Natural killer cell (primary cell): Measurements from ENCODE around the gene DPH2. TPM values are rescaled to one million over a fixed set of nuclear protein-coding genes. Genes with fewer than 3 reads are reported as not detected.

Source experiments
- ATAC-seq, 3 donors: fragments of 150-1000 bp in 2 of 3; fragments of 200-7000 bp in 1 of 3; cut with Tn5 transposase; 1 replicate in 1 of 3; 2 replicates in 2 of 3; pipeline ENCODE4 v1.10.0; 2021; ENCODE audit warnings: mild to moderate bottlenecking in 2 of 3, moderate library complexity in 2 of 3
- DNase-seq, 2 donors: peaks; one replicate each; pipeline versions ENCODE4 v3.0.0 to v3.0.0-alpha.2; 2013 to 2021; ENCODE audit warnings: mixed read lengths in 1 of 2
- H3K27ac ChIP-seq: one replicate; pipeline ENCODE4 v1.5.1; 2013; ENCODE audit warnings: mild to moderate bottlenecking, low read length
- H3K27me3 ChIP-seq: one replicate; pipeline ENCODE4 v1.6.1; 2013; ENCODE audit warnings: low read length; ENCODE audit not compliant: control insufficient read depth, insufficient read depth
- H3K36me3 ChIP-seq: one replicate; pipeline ENCODE4 v1.6.1; 2013; ENCODE audit warnings: low read length; ENCODE audit not compliant: control insufficient read depth, insufficient read depth
- H3K4me1 ChIP-seq: one replicate; pipeline ENCODE4 v1.6.1; 2013; ENCODE audit warnings: low read length; ENCODE audit not compliant: control insufficient read depth, insufficient read depth
- H3K4me3 ChIP-seq: one replicate; pipeline ENCODE4 v1.5.1; 2013; ENCODE audit warnings: low read length
- H3K9me3 ChIP-seq: one replicate; pipeline ENCODE4 v1.6.1; 2013; ENCODE audit warnings: low read length; ENCODE audit not compliant: control insufficient read depth, insufficient read depth
- H3K27ac Mint-ChIP-seq, 2 donors: one replicate each; pipeline ENCODE4 v1.8.0; 2022; ENCODE audit warnings: mild to moderate bottlenecking in 2 of 2, mixed read lengths in 2 of 2, moderate library complexity in 1 of 2
- H3K27me3 Mint-ChIP-seq, 2 donors: one replicate each; pipeline ENCODE4 v1.8.0; 2022; ENCODE audit warnings: low read depth in 2 of 2, mixed read lengths in 2 of 2
- H3K36me3 Mint-ChIP-seq: one replicate; pipeline ENCODE4 v1.8.0; 2022; ENCODE audit warnings: mixed read lengths
- H3K4me1 Mint-ChIP-seq, 2 donors: one replicate each; pipeline ENCODE4 v1.8.0; 2022; ENCODE audit warnings: mixed read lengths in 2 of 2
- H3K4me3 Mint-ChIP-seq: one replicate; pipeline ENCODE4 v1.8.0; 2022; ENCODE audit warnings: mild to moderate bottlenecking, moderate library complexity, mixed read lengths
- H3K9me3 Mint-ChIP-seq, 2 donors: one replicate each; pipeline ENCODE4 v1.8.0; 2022; ENCODE audit warnings: mixed read lengths in 2 of 2
- WGBS: methylation state at CpG from one replicate; pipeline ENCODE4 v1.1.7; 2013; ENCODE audit warnings: missing lambda C conversion rate; ENCODE audit not compliant: insufficient coverage; 5-methylcytosine and 5-hydroxymethylcytosine counted together
- intact Hi-C: fragments of 100-400 bp; cut with micrococcal nuclease; formaldehyde crosslinking; loops from one replicate; pipeline ENCODE4 v1.14.2; 2022
- total RNA-seq, 4 donors: library from RNA; stranded (reverse); fragments of 120-200 nt in 1 of 4; gene quantifications; one replicate each; pipeline versions ENCODE4 v1.2.3 to v1.2.4, GENCODE V29; 2013 to 2022
- TF ChIP-seq, protein P1 (sequence below): fragments of 200-600 bp; IDR thresholded peaks from one replicate; pipeline ENCODE4 v1.8.0; 2022; ENCODE audit warnings: antibody characterized with exemption

Gene DPH2
- total RNA-seq, 3 donors from 2014 or later (not counting 1 experiment from before 2014, with no cell fraction given) = 18.2 to 27.3 (median 18.8) TPM

DNA sequence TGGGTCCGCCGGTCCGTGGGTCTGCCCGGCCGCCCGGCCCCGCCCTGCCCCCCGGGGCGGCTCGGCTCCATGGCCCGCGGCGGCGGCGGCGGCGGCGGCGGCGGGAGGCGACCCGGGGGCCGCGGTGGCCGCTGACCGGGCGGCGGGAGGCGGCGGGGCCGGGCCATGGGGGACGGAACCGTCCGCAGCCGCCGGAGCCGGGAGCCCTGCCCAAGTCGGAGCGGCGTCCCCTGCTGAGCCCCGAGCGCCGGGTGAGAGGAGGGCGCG lies 9.4 kb downstream of the DPH2 start:
- Mint-ChIP-seq H3K27me3 (no peaks in the 10 kb centered on the region), H3K27ac (no peak overlapping the region), H3K9me3 (no peaks in the 10 kb centered on the region), H3K4me1 (peaks cover 30 to 65% of the 10 kb centered on the region in 2 donors), H3K36me3 (peaks cover 9% of the 10 kb centered on the region), H3K4me3 (no peak overlapping the region)
- peaks cover 44% of the 10 kb centered on the region for H3K4me1 ChIP-seq
- TF ChIP-seq, protein P1, sequence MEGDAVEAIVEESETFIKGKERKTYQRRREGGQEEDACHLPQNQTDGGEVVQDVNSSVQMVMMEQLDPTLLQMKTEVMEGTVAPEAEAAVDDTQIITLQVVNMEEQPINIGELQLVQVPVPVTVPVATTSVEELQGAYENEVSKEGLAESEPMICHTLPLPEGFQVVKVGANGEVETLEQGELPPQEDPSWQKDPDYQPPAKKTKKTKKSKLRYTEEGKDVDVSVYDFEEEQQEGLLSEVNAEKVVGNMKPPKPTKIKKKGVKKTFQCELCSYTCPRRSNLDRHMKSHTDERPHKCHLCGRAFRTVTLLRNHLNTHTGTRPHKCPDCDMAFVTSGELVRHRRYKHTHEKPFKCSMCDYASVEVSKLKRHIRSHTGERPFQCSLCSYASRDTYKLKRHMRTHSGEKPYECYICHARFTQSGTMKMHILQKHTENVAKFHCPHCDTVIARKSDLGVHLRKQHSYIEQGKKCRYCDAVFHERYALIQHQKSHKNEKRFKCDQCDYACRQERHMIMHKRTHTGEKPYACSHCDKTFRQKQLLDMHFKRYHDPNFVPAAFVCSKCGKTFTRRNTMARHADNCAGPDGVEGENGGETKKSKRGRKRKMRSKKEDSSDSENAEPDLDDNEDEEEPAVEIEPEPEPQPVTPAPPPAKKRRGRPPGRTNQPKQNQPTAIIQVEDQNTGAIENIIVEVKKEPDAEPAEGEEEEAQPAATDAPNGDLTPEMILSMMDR = no peak
- DNase-seq = no peak
- WGBS = under 1% methylated on average over 45 of the region's 45 CpGs
- H3K9me3 ChIP-seq = no peaks in the 10 kb centered on the region
- no peak overlapping the region for H3K27ac ChIP-seq
- H3K36me3 ChIP-seq = peaks cover 18% of the 10 kb centered on the region
- ATAC-seq = no peak
- H3K4me3 ChIP-seq = no peak overlapping the region
- no peaks in the 10 kb centered on the region for H3K27me3 ChIP-seq
- intact Hi-C loops = no loop called here

DNA sequence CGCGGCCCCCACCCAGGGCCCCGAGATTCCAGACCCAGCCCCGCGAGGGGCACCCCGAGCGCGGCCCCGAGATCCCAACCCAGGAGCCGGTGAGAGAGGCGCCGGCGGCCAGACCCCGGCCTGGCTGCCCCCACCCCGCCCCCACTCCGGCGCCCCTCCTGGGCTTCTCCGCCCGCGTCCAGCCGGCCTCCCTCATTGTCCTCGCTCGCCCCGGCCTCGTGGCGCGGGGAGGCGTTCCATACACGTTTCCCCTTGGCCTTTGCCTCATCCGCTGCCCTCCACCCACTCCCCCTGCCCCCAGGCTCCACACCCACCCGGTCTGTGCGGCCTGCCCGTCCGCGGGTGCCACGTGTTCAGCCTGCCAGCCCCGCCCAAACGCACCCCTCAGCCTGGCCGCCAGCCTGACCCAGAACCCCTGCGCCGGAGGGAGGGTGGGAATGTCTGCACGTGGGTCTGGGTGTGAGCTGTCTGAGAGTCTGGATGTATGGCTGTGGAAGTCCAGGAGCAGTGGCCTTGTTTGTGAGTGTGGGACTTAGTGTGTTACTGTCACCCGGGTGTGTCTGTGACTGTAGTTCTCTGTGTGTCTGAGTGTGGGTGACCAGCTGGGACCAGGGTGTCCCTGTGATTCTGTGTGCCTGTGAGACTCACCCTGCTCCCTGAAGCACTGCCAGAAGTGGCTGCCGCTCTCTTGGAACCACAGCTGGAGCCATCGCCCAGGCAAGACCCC lies 9.9 kb downstream of the DPH2 start:
- WGBS = 6% methylated on average over 45 of the region's 45 CpGs
- no peaks in the 10 kb centered on the region for H3K9me3 ChIP-seq
- peak overlapping the region; percentile 90 for H3K4me3 Mint-ChIP-seq
- H3K27ac Mint-ChIP-seq = peak overlapping the region in 1 of 2 donors; percentile 60
- H3K27ac ChIP-seq = no peak overlapping the region
- H3K4me1 Mint-ChIP-seq = peaks cover 26 to 60% of the 10 kb centered on the region in 2 donors
- no peaks in the 10 kb centered on the region for H3K9me3 Mint-ChIP-seq
- peaks cover 18% of the 10 kb centered on the region for H3K36me3 ChIP-seq
- peaks cover 9% of the 10 kb centered on the region for H3K36me3 Mint-ChIP-seq
- H3K27me3 Mint-ChIP-seq = no peaks in the 10 kb centered on the region
- peak overlapping the region; percentile 15 for H3K4me3 ChIP-seq
- peaks cover 40% of the 10 kb centered on the region for H3K4me1 ChIP-seq
- H3K27me3 ChIP-seq = no peaks in the 10 kb centered on the region
- DNase-seq = peak in 1 of 2 donors; percentile 28
- intact Hi-C loops = no loop called here
- peak in 1 of 3 donors; percentile 13 for ATAC-seq
- TF ChIP-seq, protein P1 = no peak

DNA sequence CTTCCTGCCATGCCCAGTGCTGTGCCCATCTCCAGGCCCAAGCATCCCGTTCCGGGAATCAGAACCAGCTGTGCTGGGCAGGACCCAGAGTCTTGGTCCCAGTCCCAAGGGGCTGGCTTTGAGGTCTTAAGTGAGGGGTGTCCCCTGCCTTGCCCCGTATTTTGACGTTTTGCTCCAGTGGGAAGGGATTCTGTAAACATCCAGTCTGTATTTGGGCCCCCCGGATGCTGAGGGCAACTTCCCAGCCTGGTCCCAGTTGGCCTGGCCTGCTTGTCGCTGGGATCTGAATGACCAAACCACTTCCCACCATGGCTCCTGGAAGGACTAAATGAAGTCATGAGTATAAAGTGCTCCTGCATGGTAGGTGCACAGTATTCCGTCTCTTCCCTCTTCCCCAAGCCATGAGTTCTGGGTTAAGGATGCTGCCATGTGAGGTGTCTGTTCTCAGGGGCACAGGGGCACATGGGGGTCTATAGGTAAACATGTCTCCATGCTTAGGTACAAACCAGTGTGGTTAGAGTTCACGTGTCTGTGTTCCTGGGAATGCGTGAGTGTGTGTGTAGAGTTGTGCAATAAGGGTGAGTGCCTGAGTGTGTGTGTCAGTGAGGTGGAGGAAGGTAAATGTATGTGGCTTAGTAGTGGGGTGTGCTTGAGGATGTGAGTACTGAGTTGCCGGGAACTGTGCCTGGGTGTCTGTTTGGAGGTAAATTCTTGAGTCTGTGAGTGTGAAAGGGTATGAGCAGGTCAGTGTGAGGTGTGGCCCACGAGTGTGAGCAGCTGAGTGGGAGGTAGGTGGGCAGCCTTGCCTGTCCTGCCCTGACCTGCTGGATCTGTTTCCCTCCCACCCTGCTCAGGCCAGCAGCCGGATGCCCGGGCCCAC lies 10.7 kb downstream of the DPH2 start:
- 89% methylated on average over 12 of the region's 13 CpGs for WGBS
- Histone ChIP-seq H3K27ac (no peak overlapping the region), H3K4me3 (no peak overlapping the region), H3K36me3 (peaks cover 18% of the 10 kb centered on the region), H3K27me3 (no peaks in the 10 kb centered on the region), H3K4me1 (peaks cover 36% of the 10 kb centered on the region), H3K9me3 (no peaks in the 10 kb centered on the region)
- Mint-ChIP-seq H3K27ac (peak overlapping the region in 1 of 2 donors; percentile 60), H3K4me1 (peaks cover 26 to 56% of the 10 kb centered on the region in 2 donors), H3K9me3 (no peaks in the 10 kb centered on the region), H3K4me3 (peak overlapping the region; percentile 90), H3K36me3 (peaks cover 9% of the 10 kb centered on the region), H3K27me3 (no peaks in the 10 kb centered on the region)
- TF ChIP-seq, protein P1 = no peak
- DNase-seq (no peak), ATAC-seq (no peak)
- intact Hi-C loops = no loop called here
